Thymus (tissue), 11 donors: ENCODE data around the gene FARSA. TPM values are rescaled to one million over a fixed set of nuclear protein-coding genes. Genes with fewer than 3 reads are reported as not detected.
A peak's percentile ranks its signal among the peaks of the same experiment; 100 is the strongest.

Experiments used
- DNase-seq, 9 donors: peaks; one replicate each; pipeline ENCODE4 v3.0.0-alpha.2; 2013; ENCODE audit warnings: low spot score in 9 of 9, low read depth in 6 of 9, missing footprints in 1 of 9
- H3K27ac ChIP-seq, 2 donors: one replicate each; pipeline ENCODE4 v1.5.1; 2013; ENCODE audit warnings: control low read depth in 1 of 2, low read depth in 1 of 2, low read length in 1 of 2, mild to moderate bottlenecking in 1 of 2, moderate library complexity in 1 of 2
- H3K27me3 ChIP-seq, 2 donors: one replicate each; pipeline ENCODE4 v1.5.1; 2013; ENCODE audit warnings: low read length in 1 of 2; ENCODE audit not compliant: control insufficient read depth in 2 of 2, insufficient read depth in 1 of 2
- H3K36me3 ChIP-seq, 2 donors: one replicate each; pipeline ENCODE4 v1.5.1; 2013; ENCODE audit warnings: low read length in 1 of 2, mild to moderate bottlenecking in 1 of 2, moderate library complexity in 1 of 2; ENCODE audit not compliant: control insufficient read depth in 2 of 2, insufficient read depth in 2 of 2
- H3K4me1 ChIP-seq, 2 donors: one replicate each; pipeline ENCODE4 v1.5.1; 2013; ENCODE audit warnings: low read length in 2 of 2; ENCODE audit not compliant: control insufficient read depth in 2 of 2, insufficient read depth in 2 of 2
- H3K4me3 ChIP-seq, 2 donors: one replicate each; pipeline ENCODE4 v1.5.1; 2013; ENCODE audit warnings: low read length in 2 of 2, control low read depth in 1 of 2, mild to moderate bottlenecking in 1 of 2
- H3K9me3 ChIP-seq, 2 donors: one replicate each; pipeline ENCODE4 v1.5.1; 2013; ENCODE audit warnings: low read length in 1 of 2, mild to moderate bottlenecking in 1 of 2; ENCODE audit not compliant: control insufficient read depth in 2 of 2, insufficient read depth in 1 of 2
- WGBS: extraction: QIAGEN DNeasy Blood & Tissue Kit; methylation state at CpG from one replicate; pipeline ENCODE4 v1.1.7; 2013; 5-methylcytosine and 5-hydroxymethylcytosine counted together
- polyA plus RNA-seq: library from polyadenylated mRNA; stranded (reverse); fragments of 200-250 nt; gene quantifications from one replicate; pipeline ENCODE4 v1.2.3, GENCODE V29; 2013
- total RNA-seq: library from RNA; stranded (reverse); fragments of 120-200 nt; gene quantifications from one replicate; pipeline ENCODE4 v1.2.4, GENCODE V29; 2013
- donor health status: healthy.

Gene FARSA
- total and polyA plus RNA-seq, 2 donors: 33.6 to 46.7 TPM

DNA sequence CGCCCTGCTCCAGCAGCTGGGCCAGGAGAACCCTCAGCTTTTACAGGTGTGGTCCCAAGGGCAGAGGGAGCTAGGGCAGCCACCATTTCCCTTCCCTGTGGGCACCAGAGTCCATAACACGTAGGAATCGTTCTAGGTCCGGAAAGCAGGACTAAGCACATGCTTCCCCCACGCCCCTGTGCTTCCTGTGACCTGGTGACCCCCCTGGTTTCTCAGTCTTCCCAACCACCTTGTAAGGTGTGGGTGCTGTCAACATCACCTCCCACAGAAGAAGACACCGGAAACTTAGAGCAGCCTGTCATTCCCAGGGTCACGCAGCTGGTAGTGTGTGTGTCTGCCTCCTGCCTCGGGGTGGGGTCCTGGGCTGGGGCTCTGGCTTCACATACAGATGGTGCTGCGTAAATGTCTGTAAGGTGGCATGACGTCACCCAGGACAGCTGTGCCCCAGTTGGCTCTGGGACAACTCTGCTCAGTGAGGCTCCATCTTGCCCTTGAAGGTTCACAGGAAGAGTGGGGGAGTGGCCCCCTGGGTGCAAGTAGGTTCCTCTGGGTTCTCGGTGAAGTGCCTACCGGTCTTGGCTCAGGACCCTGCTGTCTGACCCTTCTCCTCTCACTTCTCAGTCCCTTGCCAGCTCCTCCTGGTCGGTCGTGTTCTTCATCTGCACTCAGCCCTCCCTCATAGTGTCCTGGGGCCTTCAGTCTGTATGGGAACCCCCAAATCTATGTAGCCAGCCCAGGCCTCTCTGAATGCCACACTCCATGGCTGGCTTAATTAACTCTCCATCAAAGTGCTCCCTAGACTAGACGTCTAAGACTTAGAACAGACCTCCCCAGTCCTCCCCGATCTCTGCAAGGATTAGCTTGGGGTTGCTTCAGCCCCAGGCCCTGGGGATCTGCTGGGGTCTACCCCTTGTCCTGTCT lies 16.1 kb upstream of the FARSA start:
- peaks cover 0 to 29% of the 10 kb centered on the region in 2 donors for H3K4me1 ChIP-seq
- no peaks in the 10 kb centered on the region for H3K9me3 ChIP-seq
- 97% methylated on average over 16 of the region's 16 CpGs for WGBS
- H3K27ac ChIP-seq: no peak overlapping the region
- H3K36me3 ChIP-seq: peaks cover 76 to 77% of the 10 kb centered on the region in 2 donors
- no peaks in the 10 kb centered on the region for H3K27me3 ChIP-seq
- no peak for DNase-seq
- no peak overlapping the region for H3K4me3 ChIP-seq

DNA sequence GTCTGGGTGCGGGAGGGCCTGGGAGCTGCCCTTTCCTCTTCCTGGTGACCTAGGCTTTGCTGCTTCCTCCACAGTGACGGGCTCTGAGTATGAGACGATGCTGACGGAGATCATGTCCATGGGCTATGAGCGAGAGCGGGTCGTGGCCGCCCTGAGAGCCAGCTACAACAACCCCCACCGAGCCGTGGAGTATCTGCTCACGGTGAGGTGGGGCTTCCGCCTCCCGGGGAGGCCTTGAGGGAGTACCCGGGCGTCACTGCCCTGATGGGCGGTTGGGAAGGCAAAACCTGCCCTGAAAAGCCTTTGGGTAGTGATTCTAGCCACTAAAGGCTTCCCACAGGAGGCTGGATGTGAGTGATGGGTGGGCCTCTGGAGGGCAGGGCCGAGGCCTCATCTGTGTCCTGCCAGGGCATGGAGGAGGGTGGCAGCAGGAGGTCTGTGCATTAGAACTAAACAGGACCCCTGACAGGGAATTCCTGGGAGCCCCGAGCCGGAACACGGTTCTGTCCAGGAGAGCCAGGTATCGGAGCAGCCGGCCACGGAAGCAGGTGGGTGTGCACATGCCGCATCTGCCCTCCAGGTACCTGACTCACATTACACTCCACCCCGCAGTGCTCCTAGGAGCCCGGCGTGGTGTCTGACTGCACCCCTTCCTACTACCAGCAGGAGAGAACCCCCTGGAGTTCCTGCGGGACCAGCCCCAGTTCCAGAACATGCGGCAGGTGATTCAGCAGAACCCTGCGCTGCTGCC lies 15.3 kb upstream of the FARSA start:
- Histone ChIP-seq H3K9me3 (no peaks in the 10 kb centered on the region), H3K27ac (no peak overlapping the region), H3K4me1 (peaks cover 0 to 31% of the 10 kb centered on the region in 2 donors), H3K4me3 (no peak overlapping the region), H3K27me3 (no peaks in the 10 kb centered on the region), H3K36me3 (peaks cover 76 to 77% of the 10 kb centered on the region in 2 donors)
- WGBS: 98% methylated on average over 30 of the region's 30 CpGs
- DNase-seq: no peak

DNA sequence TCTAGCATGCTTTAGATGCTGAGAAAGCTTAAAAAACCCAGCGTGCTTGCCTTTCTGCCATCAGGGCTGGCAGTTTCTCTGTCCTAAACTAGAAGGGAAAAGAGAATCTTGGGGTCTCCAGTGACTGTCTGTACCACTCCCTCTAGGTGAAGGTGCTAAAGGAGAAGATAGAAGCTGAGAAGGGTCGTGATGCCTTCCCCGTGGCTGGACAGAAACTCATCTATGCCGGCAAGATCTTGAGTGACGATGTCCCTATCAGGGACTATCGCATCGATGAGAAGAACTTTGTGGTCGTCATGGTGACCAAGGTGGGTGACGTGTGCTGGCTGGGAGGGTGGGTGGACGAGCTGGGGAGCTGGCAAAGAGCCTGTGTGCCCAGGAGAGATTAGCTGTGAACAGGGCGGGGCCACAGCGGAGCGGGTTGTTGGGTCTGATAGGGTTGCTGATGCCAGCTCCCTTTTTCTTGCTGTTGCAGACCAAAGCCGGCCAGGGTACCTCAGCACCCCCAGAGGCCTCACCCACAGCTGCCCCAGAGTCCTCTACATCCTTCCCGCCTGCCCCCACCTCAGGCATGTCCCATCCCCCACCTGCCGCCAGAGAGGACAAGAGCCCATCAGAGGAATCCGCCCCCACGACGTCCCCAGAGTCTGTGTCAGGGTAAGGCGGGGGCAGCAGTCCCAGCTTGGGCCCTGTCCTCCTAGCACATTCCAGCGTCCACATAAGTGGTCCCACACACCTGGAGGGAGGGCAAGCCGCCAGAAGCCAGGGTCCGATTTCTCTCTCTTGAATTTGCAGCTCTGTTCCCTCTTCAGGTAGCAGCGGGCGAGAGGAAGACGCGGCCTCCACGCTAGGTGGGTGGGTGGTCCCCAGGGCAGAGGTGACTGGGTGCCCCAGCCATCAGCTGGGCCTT lies 14.4 kb upstream of the FARSA start:
- H3K9me3 ChIP-seq: no peaks in the 10 kb centered on the region
- H3K27ac ChIP-seq: no peak overlapping the region
- no peak overlapping the region for H3K4me3 ChIP-seq
- H3K36me3 ChIP-seq: peaks cover 75 to 77% of the 10 kb centered on the region in 2 donors
- peaks cover 0 to 3% of the 10 kb centered on the region in 2 donors for H3K27me3 ChIP-seq
- no peak for DNase-seq
- peaks cover 0 to 35% of the 10 kb centered on the region in 2 donors for H3K4me1 ChIP-seq
- WGBS: 97% methylated on average over 28 of the region's 28 CpGs

DNA sequence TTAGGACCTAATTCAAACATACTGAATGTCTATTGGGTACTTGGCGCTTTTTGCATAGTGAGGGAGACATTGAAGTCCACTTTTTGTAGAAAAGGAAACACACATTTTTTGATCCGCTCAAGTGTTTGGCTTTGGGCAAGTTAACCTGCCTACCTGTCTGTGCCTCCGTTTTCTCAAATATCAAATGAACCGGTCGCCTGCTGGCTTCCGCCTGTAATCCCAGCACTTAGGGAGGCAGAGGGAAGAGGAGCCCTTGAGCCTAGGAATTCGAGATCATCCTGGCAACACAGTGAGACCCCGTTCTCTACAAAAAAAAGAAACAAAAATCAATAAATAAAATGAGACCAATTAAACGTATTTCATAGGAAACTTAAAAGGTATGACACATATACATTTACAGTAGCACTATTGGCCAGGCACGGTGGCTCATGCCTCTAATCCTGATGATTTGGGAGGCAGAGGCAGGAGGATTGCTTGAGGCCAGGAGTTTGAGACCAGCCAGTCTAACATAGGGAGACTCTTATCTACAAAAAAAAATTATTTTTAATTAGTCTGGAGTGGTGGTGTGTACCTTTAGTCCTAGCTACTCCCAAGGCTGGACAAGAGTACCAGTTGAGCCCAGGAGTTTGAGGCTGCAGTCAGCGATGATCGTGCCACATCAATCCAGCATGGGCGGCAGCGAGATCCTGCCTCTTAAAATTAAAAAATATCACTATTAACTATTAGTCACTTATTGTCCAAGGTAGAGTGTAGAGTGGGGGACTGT lies 13.4 kb upstream of the FARSA start:
- H3K4me1 ChIP-seq: peaks cover 0 to 41% of the 10 kb centered on the region in 2 donors

DNA sequence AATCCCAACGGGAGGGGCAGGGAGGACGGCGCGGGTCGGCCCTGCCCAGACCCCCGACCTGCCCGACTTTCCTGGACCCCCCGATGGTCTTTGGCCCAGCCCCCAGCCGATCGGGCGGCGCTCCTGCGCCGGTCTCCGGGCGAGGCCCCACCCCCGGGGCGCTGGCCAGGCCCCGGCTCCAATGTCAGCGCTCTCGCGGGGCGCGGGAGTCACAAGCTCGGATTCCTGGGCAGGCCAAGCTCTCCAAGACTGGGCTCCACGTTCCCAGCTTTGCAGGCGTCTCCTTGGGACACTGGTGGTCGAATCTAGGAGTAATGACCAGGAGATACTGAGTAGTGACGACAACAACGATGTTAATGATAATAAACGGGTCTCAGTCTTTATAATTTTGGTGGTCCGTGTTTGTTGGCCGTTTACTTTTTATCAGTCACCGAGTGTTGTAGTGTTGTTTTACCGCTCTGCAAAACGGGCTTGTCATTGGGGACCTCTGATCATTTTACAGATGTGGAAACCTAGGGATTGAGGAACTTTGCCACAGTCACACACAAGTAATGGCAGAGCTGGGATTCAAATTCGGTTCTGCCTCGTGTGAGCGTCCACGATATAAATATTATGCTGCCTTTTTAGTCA lies 12.7 kb upstream of the FARSA start:
- peak in 1 of 9 donors; percentile 45 for DNase-seq
- 2% methylated on average over 40 of the region's 40 CpGs for WGBS
- Histone ChIP-seq H3K4me1 (peaks cover 0 to 46% of the 10 kb centered on the region in 2 donors), H3K36me3 (peaks cover 71 to 80% of the 10 kb centered on the region in 2 donors), H3K4me3 (peak overlapping the region; percentile 65 to 88), H3K27ac (peak overlapping the region; percentile 76 to 98), H3K27me3 (peaks cover 0 to 3% of the 10 kb centered on the region in 2 donors), H3K9me3 (no peaks in the 10 kb centered on the region)

More for the DNA sequence above, 13.4 kb upstream of the FARSA start:
- WGBS: 91% methylated on average over 14 of the region's 14 CpGs
- no peak for DNase-seq
- Histone ChIP-seq H3K36me3 (peaks cover 71 to 78% of the 10 kb centered on the region in 2 donors), H3K27ac (peak overlapping the region in 1 of 2 donors; percentile 76), H3K9me3 (no peaks in the 10 kb centered on the region), H3K27me3 (peaks cover 0 to 3% of the 10 kb centered on the region in 2 donors), H3K4me3 (peak overlapping the region; percentile 65 to 88)

DNA sequence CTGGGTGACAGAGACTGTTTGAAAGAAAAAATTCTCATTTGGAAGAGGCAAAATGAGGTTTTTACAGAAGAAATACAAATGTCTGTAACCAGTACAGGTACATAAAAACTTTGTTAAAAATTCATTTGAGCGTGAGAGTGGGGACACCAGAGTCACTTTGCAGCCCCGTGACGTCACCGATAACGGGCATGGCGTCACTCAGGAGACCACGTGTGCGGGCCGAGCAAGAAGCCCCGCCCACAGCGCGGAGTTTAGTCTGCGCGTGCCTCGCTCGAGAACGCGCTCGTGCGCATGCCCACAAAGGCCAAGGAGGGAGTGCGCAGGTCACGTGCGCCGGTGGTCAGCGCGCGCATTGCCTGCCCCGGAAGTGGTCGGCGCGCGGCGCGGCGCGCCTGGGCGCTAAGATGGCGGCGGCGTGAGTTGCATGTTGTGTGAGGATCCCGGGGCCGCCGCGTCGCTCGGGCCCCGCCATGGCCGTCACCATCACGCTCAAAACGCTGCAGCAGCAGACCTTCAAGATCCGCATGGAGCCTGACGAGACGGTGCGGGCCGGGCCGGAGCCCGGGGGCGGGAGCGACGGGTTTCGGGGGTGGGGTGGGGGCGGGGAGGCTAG lies 12.1 kb upstream of the FARSA start, which contains the start of gene RAD23A:
RAD23A (plus strand) TSS at position 384 of the 613 bp plus-strand sequence; CDS start at position 471, 87 bp downstream.
- Histone ChIP-seq H3K4me1 (peaks cover 5 to 52% of the 10 kb centered on the region in 2 donors), H3K4me3 (peak within 1 kb of the TSS; percentile 65 to 88), H3K27ac (peak within 1 kb of the TSS; percentile 81 to 98), H3K36me3 (peaks cover 71 to 81% of the 10 kb centered on the region in 2 donors), H3K9me3 (no peaks in the 10 kb centered on the region), H3K27me3 (peaks cover 0 to 3% of the 10 kb centered on the region in 2 donors)
- DNase-seq: peak; percentile 90 to 98 (median 95)
- 1% methylated on average over 62 of the region's 62 CpGs for WGBS

DNA sequence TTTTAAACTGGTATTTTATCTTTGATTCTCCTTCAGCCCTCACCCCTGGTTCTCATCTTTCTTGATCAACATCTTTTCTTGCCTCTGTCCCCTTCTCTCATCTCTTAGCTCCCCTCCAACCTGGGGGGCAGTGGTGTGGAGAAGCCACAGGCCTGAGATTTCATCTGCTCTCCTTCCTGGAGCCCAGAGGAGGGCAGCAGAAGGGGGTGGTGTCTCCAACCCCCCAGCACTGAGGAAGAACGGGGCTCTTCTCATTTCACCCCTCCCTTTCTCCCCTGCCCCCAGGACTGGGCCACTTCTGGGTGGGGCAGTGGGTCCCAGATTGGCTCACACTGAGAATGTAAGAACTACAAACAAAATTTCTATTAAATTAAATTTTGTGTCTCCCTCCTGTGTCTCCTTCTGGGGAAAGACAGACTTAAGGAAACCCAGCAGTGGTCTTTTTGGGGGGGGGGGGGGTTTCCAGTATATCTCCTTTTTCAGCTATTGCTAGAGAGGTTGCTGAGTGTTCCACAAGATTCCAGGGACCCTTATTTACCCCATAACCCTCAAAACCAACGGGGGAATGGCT lies 10.7 kb upstream of the FARSA start:
- H3K36me3 ChIP-seq: peaks cover 66 to 82% of the 10 kb centered on the region in 2 donors

More for the DNA sequence above, 10.7 kb upstream of the FARSA start:
- Histone ChIP-seq H3K27ac (peak overlapping the region in 1 of 2 donors; percentile 81), H3K4me3 (no peak overlapping the region), H3K27me3 (peaks cover 0 to 3% of the 10 kb centered on the region in 2 donors), H3K4me1 (peaks cover 19 to 65% of the 10 kb centered on the region in 2 donors), H3K9me3 (no peaks in the 10 kb centered on the region)
- DNase-seq: no peak
- 93% methylated on average over 2 of the region's 2 CpGs for WGBS
